ENCODE results near the gene ANAPC2.

Gene ANAPC2

GRCh38 chr9:137156567-137157375, 31.6 kb downstream of the ANAPC2 start:
- H3K27ac ChIP-seq, result no peak overlapping the region
- peak overlapping the region in 3 of 7 experiments; percentile 2 to 23 (median 18) for H3K4me3 ChIP-seq

GRCh38 chr9:137152844-137153405, 35.4 kb downstream of the ANAPC2 start:
- Histone ChIP-seq H3K27ac (no peak overlapping the region), H3K4me3 (no peak overlapping the region)

- H3K27ac ChIP-seq, result no peak overlapping the region
Measured at GRCh38 chr9:137150617-137151457, 37.5 kb downstream of the ANAPC2 start.

DNA sequence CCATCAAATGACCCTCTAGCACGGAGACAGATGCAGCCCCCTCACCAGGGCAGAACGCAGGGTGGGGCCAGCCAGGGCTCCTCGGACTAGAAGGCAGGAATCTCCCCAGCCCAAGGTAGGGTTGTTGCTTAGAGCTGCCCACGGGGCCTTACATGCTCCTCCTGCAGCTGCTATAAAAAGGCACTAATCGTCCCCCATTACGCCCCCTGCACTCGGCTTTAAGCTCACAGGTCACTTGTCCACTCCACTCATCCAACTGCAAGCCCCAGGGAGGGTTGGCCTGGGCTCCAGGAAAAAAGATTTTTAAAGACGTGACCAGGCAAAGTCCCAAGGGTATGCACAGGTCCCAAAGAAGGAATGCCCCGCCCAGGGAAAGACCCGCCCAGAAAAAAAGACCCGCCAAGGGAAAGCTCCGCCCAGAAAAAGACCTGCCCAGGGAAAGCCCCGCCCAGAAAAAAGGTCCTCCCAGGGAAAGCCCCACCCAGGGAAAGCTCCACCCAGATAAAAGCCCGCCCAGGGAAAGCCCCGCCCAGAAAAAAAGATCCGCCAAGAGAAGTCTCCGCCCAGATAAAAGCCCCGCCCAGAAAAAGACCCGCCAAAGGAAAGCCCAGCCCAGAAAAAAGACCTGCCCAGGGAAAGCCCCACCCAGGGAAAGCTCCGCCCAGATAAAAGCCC, 38.3 kb downstream of the ANAPC2 start:
- Histone ChIP-seq H3K4me3 (no peak overlapping the region), H3K27ac (no peak overlapping the region)

More at GRCh38 chr9:137150617-137151457, 37.5 kb downstream of the ANAPC2 start:
- H3K4me3 ChIP-seq, result no peak overlapping the region

DNA sequence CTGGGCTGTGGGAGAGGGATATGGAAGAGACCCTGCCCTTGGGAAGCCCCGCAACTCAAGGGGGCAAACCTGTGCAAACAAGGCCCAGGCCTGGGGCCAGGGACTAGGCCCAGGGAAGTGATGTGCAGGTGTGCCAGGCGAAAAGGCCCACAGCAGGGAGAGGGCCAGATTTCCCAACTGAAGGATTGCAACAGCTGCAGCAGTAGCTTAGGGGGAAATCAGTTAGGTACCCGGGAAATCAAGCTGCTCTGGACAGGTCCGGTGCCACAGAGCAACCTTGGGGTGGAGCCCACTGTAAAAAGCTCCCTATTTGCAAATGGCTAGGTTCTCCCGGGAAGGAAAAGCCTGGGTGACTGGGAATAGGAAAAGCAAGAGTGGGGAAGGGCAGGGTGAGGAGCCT, 39.0 kb downstream of the ANAPC2 start:
- no peak overlapping the region for H3K4me3 ChIP-seq
- no peak overlapping the region for H3K27ac ChIP-seq

DNA sequence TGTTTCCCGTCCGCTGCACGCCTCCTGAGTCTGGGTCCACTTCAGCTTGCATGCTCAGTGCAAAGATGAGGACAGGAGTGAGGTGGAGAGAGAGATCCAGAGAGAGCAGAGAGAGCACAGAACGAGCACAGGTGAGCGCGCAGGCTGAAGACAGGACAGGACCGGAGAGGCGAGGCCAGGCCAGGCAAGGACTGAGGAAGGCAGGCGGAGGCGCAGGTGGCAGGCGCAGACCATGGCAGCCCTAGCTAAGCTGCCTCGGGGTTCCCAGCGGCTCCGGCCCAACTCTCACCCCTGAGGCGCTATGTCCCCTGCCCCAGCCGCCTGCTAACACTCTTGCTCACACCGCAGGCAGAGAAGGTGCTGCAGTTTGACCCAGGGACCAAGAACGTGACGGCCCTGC, 39.7 kb downstream of the ANAPC2 start:
- no peak overlapping the region for H3K4me3 ChIP-seq
- no peak overlapping the region for H3K27ac ChIP-seq

DNA sequence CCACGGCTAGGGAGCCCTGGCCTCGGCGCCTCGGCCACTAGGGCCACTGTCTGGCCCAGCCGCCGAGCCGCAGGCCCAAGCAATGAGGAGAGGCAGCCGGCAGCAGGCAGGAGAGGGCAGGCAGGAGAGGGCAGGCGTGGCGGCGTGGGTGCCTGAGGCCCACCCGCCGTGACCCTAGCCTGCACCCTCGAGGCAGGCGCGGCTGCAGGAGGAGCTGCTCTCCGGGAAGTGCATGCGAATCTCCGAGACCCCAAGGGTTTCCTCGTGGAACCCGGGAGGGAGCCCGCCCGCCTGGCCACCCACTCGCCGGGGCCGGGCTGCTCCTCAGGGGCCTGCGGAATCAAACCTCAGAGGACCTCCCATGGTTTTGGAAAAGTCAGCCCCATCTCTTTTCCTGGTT, 40.1 kb downstream of the ANAPC2 start:
- Histone ChIP-seq H3K27ac (no peak overlapping the region), H3K4me3 (no peak overlapping the region)

DNA sequence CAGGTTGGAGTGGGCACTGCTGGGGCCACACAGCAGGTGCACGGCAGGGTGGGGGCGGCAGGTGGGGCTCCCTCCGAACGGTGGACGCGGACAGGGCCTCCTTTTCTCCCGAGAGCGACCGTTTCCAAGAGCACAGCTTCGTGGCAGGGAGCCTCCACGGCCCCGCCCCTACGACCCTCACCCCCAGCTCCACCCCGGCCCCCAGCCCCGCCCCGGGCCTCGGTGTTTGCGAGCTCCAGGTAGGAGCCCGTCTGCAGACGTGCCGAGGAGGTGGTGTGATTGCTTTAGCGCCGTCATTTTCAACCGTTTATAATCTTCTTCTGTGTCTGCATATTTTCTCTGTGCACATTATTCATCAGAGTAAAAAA, 40.6 kb downstream of the ANAPC2 start:
- H3K4me3 ChIP-seq, result no peak overlapping the region
- no peak overlapping the region for H3K27ac ChIP-seq

- no peak overlapping the region for H3K4me3 ChIP-seq
- no peak overlapping the region for H3K27ac ChIP-seq
Measured at GRCh38 chr9:137147091-137147792, 41.1 kb downstream of the ANAPC2 start.

DNA sequence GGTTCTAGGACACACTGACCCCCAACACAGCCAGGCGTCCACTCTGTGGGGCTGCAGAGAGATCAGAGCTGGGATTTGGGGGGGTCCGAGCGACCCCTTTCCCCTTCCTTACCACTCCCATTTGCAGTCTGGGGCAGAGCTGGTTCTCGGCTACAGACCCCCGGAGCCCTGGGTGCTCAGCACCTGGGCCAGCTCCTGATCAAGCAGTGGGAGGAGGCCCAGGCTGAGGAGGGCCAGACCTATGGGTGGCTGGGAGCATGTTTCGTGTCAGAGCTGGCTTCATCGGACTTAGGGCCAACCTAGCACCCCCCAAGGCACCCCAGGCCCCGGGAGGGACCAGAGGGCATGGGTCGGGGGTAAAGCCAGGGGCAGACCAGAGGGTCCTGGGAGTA, 41.8 kb downstream of the ANAPC2 start:
- H3K4me3 ChIP-seq, result no peak overlapping the region
- no peak overlapping the region for H3K27ac ChIP-seq

- Histone ChIP-seq H3K4me3 (no peak overlapping the region), H3K27ac (no peak overlapping the region)
Measured at GRCh38 chr9:137145731-137146526, 42.4 kb downstream of the ANAPC2 start.

DNA sequence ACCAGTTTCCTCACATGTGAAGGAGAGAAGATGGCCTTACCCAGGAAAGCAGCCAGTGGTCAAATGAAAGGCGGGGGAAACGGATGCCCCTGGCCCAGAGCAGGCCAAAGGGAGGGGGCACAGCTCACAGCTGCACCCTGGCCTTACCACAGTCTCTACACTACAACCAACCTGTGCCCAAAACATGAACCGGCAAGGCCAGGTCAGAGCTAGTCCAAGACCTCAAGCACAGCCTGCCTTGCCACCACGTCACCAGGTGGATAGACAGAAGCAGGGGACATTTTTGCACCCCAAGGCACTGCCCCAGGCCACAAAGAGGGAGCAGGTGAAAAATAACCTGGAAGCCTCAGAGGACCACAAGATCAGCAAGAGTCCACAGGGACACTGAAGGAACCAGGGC, 44.9 kb downstream of the ANAPC2 start:
- Histone ChIP-seq H3K27ac (no peak overlapping the region), H3K4me3 (no peak overlapping the region)

DNA sequence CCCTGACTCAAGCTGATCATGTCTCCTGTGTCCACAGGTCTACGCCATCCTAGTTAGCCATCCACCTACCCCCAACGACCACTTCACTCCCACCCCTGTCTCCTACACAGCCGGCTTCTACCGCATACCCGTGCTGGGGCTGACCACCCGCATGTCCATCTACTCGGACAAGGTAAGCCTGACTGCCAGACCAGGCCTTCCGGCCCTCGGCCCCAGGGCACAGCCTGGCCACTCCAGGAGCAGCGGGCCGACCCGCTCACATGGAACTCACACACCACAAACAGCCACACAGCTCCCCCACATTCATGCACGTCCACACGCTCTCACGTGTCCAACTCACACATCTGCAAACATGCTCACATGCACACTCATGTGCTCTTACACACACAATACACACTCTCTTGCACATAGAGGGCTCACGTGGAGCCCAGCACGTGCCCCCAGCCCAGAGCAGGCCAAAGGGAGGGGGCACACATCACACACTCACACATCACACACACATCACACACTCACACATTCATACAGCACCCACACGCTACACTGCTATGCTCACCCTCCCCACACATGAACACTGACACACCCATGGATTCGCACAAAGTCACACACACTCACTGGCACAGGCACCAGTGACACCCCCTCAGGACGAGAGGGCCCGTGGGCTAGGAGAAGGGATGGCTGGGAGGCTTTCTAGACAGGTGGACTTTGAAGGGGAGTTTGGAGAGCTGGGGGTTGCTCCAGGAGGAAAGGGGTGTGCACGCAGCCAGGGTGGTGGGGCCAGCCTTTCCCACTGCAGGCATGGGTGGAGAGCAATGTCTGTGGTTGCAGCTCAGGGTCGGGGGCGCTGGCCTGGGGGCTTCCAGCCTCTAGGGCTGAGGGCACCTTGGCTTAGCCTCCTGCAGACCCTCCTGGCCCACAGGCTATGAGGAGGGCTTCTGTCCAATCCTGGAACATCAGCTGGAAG, 46.1 kb downstream of the ANAPC2 start:
- Histone ChIP-seq H3K4me3 (no peak overlapping the region), H3K27ac (no peak overlapping the region)

GRCh38 chr9:137141050-137141810, 47.1 kb downstream of the ANAPC2 start:
- Histone ChIP-seq H3K4me3 (no peak overlapping the region), H3K27ac (no peak overlapping the region)

DNA sequence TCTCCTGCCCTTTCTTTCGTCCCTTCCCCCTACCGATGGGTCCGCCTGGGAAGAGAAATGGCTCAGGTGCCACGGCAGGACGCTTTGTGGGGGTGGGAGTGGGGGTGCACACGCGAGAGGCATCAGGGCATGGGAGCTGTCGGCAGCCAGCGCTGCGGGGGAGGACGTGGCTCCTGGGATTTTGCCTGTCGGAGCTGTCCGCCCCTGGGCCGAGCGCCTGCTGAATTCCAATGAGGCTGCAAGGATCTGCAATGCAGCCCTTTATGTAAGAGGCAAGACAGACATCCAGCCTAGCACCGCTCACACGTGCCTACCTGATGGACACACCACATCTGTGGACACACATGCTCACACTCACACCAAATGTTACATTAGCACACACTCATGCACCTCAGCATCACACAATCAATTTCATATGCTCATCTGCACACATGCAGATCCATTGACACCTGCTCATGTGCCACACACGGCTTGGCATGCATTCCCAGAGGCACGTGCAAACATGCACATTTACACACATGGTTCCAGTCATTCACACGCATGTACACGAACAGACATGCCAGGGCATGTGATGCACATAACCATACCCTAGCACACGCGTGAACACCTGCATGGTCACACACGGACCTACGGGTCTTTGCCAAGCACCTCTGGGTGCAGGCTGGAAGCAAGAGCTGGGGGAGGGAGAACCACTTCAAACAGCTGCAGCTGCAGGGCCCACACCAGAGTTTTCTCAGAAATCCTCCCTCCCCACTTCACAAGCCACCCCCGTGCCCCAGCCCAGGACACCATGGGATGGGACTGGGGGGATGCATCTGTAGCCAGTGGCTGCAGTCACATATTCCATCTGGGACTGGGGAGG, 48.0 kb downstream of the ANAPC2 start:
- H3K4me3 ChIP-seq, result no peak overlapping the region
- H3K27ac ChIP-seq, result no peak overlapping the region
